ENCODE results near the gene SCIMP.
"Not testable (repeated sequence)": the region's sequence is repeated elsewhere in the genome, so short reads cannot be mapped to it uniquely, and the experiment has no call there.

SCIMP gene

GRCh38 chr17:5237541-5238016 lies 2.9 kb upstream of the SCIMP start:
- DNase-seq, result peak; percentile 60

GRCh38 chr17:5236938-5237540 lies 2.4 kb upstream of the SCIMP start:
- DNase-seq, result no peak

- DNase-seq, result not testable (repeated sequence)
Measured at GRCh38 chr17:5233492-5233891, 1.2 kb downstream of the SCIMP start.

- peak; percentile 46 for DNase-seq
Measured at GRCh38 chr17:5226940-5227878, 7.5 kb downstream of the SCIMP start.

- DNase-seq, result peak; percentile 15
Measured at GRCh38 chr17:5225668-5226457, 8.8 kb downstream of the SCIMP start.

- DNase-seq, result not testable (repeated sequence)
Measured at GRCh38 chr17:5221912-5222311, 12.7 kb downstream of the SCIMP start.

- no peak for DNase-seq
Measured at GRCh38 chr17:5220074-5220473, 14.6 kb downstream of the SCIMP start.

- DNase-seq, result no peak
Measured at GRCh38 chr17:5219536-5219935, 15.1 kb downstream of the SCIMP start.

GRCh38 chr17:5217562-5217961 lies 17.1 kb downstream of the SCIMP start:
- DNase-seq, result not testable (repeated sequence)

- DNase-seq, result no peak
Measured at GRCh38 chr17:5211458-5211857, 23.2 kb downstream of the SCIMP start.

- DNase-seq, result no peak
Measured at GRCh38 chr17:5210614-5211252, 23.9 kb downstream of the SCIMP start.

- DNase-seq, result no peak
Measured at GRCh38 chr17:5210091-5210490, 24.6 kb downstream of the SCIMP start.

GRCh38 chr17:5209396-5209795 lies 25.3 kb downstream of the SCIMP start:
- no peak for DNase-seq

GRCh38 chr17:5203908-5204294 lies 30.8 kb downstream of the SCIMP start:
- DNase-seq, result no peak

GRCh38 chr17:5203178-5203907 lies 31.3 kb downstream of the SCIMP start:
- DNase-seq, result no peak

- no peak for DNase-seq
Measured at GRCh38 chr17:5201011-5201410, 33.6 kb downstream of the SCIMP start.

- DNase-seq, result no peak
Measured at GRCh38 chr17:5200360-5200759, 34.3 kb downstream of the SCIMP start.

GRCh38 chr17:5198472-5198871 lies 36.2 kb downstream of the SCIMP start:
- DNase-seq, result no peak

- DNase-seq, result no peak
Measured at GRCh38 chr17:5194346-5194745, 40.3 kb downstream of the SCIMP start.

- peak; percentile 98 for DNase-seq
Measured at GRCh38 chr17:5191541-5192417, 42.9 kb downstream of the SCIMP start, which contains the start of gene ZNF594. Gene ZNF594 (minus strand): TSS chr17:5191868. CDS start chr17:5184256, 7,612 bp downstream.

- peak; percentile 54 for DNase-seq
Measured at GRCh38 chr17:5184288-5184687, 50.4 kb downstream of the SCIMP start.

Data from CD4-positive, alpha-beta T cell treated with Interleukin-12 subunit alpha and Interleukin-12 subunit beta, for 1 hour (primary cell).